Measurements from ENCODE around the gene VPS26B.

The VPS26B gene

DNA sequence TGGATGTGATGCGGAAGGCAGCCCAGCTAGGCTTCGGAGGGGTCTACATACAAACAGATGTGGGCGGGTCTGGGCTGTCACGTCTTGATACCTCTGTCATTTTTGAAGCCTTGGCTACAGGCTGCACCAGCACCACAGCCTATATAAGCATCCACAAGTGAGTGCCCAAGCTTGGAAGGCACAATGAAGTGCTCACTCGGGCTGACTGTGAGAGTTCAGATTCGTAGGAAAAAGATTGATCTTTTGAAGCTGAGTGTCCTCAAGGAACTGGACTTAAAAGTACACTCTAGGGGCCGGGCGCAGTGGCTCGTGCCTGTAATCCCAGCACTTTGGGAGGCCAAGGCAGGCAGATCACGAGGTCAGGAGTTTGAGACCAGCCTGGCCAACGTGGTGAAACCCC lies 32.6 kb downstream of the VPS26B start:
- DNase-seq = no peak

DNA sequence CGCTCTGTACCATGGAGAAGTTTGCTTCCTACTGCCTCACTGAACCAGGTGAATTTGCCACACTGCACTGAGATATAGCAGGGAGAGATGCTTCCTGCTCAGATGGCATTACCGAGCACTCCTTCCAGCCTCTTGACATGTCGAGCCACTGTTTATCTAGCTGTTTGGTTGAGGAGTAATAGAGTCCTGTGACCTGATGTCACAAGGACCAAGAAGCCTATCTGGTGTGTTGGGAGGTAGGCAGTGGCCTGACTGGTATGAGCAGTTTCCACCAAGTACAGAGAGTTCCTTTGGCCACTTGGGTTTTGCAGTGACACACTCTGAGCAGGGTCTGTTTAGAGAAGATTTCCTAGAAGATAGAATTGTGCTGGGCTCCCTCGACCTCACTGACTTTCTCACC lies 34.1 kb downstream of the VPS26B start:
- DNase-seq = no peak

DNA sequence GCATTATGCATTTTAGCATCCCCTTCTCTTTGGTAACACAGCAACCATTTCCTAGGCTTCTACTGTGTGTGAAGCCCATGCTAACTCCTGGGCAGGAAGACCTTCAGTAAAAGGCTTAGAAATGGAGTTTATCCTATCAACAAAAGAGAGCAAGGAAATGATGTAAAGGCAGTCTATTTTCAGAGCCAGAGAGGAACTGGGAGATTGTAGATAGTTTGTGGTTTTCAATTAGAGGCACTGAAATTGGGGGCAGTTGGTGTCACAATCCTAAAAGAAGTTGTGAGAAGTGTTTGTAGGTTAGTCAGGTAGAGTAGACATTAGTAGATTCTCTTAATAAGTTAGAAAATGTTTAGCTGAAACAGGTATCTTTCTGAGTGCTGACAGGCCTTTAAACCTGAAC lies 36.0 kb downstream of the VPS26B start:
- no peak for DNase-seq

DNA sequence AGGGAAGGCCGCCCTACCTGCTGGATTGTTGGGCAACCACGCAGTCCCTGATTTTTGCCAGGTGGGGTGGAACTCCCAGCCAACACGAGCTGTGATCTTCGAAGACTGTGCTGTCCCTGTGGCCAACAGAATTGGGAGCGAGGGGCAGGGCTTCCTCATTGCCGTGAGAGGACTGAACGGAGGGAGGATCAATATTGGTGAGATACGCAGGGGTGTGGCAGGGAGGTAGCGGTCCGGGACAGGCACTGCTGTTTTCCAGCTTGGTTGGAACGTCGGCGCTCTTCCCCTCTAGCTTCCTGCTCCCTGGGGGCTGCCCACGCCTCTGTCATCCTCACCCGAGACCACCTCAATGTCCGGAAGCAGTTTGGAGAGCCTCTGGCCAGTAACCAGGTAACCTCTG lies 36.5 kb downstream of the VPS26B start:
- no peak for DNase-seq

DNA sequence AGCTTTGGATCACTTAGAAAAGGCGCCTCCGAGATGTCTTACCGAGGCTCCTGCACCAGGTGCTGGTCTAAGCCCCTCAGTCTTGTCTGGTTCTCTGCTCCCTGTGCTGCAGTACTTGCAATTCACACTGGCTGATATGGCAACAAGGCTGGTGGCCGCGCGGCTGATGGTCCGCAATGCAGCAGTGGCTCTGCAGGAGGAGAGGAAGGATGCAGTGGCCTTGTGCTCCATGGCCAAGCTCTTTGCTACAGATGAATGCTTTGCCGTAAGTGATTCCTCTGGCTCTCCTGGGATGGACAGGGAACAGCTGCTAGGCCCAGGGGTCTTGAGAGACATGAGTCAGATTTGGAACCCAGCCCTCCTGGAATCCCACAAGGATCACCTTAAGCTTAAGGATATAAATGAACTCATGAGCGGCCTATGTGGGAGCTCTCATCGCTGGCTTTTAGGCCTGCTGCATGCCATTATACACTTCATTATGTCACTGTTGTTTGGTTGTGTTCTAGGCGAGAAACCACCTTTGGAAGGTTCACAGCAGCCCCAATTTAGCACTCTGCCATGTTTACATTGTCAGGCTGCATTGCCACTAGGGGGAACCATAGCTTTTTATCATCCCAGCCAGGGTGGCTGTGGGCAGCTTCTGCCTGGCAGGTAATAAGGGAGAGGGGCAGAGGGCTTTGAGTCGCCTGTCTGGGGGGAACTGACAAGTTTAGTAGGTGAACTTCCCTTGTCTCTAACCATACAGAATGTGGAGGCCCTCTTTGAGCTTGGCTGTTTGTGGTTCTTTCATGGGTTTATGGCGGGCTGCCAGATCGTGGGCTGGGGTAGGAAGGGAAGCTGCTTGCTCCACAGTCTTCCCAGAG lies 37.4 kb downstream of the VPS26B start:
- DNase-seq = no peak

DNA sequence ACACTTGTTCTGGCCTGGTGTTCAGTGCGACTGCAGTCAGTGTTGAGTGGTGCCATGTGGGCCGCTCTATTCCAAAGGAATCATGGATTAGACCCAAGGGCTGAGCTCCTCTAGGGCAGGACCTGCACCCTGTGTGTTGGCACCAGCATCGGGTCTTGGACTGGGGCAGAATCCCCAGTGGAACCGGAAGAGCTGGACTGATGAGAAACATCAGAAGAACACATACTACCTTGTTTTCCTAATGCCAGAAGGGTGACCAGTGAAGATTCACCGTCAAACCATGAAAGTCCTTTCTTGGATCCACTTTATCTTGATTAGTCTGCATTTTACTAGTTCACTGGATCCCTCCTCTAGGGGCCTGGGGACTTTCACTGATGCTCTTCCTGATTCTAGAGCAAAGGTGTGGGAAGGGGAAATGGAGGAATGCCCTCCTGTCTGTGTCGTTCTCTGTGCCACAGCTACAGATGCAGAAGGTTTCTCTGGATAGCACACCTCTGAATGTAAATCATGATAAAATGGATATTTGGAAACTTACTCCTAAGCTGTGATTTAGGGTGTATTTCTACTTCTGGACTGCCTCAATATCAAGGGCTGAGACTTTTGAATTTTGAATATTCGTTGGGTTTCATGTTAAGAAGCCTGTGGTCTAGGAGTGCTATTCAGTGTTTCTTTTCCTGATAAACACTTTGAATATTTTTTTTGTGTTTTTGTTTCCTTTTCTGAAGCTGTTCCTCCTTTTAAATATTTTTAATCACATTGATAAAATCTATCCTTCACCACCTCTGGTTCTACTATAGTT lies 40.7 kb downstream of the VPS26B start:
- DNase-seq = no peak

DNA sequence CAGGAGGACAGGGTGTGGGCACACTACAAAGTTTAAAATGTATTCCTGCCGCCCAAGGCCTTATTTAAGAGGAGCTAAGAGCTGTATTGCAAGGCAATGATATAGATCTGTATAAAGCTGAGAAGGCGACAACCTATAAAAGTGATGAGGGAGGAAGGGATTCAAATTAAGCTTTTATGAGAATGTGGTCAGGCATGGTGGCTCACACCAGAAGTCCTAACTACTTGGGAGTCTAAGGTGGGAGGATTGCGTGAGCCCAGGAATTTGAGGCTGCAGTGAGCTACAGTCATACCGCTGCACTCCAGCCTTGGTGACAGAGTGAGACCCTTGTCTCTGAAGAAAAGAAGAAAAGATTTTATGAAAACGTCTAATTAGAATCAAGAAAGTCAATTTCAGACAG lies 42.0 kb downstream of the VPS26B start:
- no peak for DNase-seq

DNA sequence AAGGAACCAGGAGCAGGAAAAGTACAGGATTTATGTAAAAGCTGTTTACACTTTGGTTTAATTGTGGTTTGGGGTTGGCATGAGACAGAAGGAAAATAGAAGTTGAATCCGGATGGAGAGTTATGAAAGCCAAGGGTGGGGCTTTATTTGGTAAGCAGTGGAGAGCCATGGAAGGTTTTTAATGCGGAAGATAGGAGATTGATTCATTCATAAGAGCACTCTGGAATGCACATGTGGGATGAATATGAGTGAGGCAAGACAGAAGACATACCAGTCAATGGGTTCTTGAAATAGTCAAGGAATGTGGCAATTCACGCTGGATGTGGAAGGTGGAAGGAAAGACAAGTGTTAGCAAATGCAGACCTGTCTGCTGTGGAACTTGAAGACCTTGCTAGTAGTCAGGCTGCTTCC lies 42.4 kb downstream of the VPS26B start:
- DNase-seq = no peak

DNA sequence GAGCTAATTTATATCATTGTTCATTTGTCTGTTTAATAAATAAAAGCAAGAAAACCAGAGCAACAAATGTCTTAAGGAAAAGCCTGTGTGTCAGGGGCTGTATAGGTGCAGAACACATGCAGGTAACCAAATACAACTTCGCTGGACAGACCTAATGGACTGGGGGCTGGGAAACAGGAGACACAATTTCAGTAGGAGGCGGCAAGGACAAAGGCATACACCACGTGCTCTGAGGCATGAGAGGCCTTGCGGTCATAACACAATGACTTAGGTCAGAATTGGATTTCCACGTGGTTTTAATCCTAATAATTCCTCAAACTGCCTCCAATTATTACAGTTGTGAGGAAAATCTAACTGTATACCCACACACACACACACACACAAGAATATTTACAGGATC lies 43.0 kb downstream of the VPS26B start:
- DNase-seq = no peak

DNA sequence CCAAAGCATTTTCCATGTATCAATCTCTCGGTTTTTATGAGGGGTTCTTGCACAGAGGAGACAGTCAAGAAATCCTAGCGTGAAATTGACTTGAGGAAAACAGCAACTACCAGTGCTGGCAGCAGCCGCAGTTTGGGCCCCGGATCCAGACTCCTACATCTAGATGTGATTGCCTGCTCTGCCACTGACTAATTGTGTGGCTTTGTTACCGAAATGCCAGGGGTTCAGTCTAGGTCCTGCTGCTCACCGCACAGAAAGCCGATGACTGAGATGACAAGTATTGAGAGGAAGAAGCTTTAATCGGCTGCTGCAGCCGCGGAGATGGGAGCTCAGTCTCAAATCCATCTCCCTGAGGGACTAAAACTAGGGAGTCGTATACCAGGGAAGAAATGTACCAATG lies 43.5 kb downstream of the VPS26B start:
- DNase-seq = peak in 1 of 56 donors; percentile 15

DNA sequence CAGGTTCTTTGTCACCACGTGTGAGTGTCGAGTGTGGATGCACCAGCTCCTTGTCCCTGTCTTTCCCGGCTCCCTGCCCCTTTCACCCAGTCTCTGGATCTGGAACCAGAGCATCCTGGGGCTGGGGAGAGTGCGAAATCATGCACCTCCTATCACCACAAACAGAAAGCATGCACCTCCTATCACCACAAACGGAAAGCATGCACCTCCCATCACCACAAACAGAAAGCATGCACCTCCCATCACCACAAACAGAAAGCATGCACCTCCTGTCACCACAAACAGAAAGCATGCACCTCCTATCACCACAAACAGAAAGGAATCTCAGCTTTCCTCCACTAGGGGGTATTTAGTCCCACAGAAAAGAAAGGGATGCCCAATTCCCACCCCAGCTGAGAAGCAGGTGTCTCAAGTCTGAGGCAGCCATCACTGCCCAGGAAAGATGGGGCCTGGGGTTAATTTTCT lies 45.8 kb downstream of the VPS26B start:
- no peak for DNase-seq

DNA sequence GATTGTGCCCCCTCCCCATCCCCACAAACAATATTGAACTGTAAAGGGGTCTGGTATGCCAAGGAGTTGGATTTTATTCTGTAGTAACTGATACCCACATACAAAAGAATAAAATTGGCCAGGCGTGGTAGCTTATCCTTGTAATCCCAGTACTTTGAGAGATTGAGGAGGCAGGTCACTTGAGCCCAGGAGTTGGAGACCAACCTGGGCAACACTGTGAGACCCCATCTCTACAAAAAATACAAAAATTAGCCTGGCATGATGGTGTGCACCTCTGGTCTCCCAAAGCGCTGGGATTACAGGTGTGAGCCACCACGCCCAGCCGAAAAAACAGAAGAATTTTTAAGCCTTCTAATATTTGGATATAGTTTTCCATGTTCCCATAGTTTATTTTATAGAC lies 47.5 kb downstream of the VPS26B start:
- DNase-seq = no peak

DNA sequence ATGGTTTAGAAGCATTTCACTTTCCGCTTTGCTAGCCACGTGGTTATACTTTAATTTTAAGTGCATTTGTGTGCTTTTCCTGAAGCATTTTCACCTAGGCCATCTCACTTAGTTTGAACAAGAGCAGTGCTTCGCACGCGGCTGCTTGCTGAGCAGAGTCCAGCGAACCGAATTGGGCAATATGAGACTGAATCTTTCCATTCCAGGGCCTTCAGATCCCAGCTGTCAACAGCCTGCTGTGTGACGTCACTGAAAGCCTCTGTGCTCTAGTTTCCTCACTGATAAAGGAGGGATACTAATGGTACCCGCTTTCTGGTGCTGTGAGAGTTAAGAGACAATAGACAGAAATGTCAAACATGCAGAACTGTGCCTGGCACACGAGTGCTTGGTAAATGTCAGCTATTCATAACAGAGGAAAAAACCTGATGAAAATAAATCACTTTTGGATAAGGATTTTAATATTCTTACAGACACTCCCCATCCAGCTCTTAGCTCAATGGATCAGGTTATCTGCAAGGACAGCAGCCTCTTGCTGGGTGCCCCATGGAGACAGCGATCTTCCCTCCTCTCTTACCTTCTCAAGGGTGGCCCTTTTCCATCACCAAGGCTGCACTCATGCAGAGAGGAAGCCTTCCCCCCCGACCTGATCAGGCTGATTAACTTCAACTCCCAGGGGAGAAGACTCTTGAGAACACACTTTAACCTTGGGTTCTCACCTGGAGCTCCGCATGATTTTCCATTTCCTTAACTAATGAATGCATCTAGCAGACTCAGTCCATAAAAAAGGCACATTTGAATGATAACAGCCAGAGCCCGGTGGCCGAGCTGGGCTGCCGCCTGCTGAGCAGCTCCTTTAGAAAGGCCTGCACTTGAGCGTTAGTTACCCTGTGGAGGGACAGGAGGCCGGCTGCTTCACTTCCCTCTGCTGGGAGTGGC lies 48.2 kb downstream of the VPS26B start:
- DNase-seq = no peak

DNA sequence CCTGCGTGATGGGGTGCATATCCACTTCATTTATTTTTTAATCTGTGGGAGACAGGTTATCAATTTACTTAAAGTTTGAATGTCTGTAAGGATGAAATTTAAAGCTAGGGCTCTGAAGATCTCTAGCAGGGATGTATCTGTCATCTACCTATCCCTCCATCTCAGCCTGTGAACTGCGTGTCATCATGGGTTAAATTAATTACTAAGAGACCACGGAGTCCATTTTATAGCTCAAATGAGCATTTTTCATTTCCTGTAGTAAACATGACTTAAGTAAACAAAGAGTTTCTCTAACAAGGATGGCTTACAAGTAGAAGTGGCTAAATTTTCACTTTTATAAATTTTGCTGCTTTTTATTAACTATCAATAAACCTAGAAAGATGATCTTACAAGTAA lies 48.8 kb downstream of the VPS26B start:
- no peak for DNase-seq

DNA sequence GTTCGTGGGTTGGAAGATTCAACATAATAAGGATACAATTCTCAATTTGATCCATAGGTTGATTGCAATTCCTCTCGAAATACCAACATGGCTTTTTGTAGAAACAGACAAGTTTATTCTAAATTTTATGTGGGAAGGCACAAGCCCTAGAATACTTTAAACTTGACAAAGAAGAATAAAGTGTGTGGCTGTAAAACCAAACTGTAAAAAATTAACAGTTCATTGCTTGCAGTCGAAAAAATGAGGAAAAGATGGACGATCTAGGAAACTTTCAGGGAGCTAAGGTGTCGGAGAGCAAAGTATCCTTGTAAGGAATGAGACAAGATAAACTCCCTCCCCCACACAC lies 50.7 kb downstream of the VPS26B start:
- no peak for DNase-seq

DNA sequence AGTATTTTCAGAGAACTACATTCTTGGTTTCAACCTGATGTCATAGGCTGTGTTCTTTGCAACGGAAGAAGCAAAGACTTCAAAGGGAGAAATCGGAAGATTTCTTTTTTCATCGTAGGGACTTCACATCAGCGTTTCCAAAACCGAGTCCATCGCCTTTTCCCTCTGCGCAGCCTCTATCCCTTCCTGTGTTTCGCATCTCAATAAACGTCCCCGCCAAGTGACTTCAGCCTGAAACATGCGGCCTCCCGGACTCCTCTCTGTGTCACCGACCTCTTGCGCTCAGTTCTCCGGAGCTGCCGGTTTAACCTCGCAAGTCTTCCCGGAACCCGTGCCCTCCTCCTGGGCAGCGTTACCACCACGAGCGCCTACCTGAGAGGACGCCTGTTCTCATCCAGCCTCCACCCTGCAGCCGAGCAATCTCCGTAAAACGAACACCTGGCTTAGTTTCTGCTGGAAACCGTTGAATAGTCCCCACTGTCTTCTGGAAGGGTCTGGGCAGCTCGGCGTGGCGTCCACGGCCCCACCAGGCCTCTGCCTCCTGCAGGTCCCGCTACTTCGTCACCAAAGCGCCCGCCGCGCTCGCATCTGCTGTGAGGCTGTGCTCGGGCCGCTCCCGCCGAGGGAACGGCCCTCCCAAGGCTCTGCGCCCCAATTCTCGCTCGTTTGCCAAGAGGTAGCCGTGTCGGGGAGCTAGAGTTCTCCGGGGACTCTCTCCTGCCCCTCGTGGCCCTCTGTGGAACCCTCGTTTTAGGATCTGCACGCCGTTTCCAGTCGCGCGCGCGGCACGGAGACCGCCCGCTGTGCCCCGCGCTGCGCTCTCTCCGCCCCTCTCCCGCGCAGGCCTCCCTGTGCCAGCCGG lies 51.3 kb downstream of the VPS26B start, which contains the start of gene GLB1L3:
GLB1L3 (plus strand) TSS at position 846 of the 862 bp plus-strand sequence. CDS start 362 bp downstream, outside the sequence.
- DNase-seq = peak in 29 of 56 donors; percentile 7 to 65 (median 32)

DNA sequence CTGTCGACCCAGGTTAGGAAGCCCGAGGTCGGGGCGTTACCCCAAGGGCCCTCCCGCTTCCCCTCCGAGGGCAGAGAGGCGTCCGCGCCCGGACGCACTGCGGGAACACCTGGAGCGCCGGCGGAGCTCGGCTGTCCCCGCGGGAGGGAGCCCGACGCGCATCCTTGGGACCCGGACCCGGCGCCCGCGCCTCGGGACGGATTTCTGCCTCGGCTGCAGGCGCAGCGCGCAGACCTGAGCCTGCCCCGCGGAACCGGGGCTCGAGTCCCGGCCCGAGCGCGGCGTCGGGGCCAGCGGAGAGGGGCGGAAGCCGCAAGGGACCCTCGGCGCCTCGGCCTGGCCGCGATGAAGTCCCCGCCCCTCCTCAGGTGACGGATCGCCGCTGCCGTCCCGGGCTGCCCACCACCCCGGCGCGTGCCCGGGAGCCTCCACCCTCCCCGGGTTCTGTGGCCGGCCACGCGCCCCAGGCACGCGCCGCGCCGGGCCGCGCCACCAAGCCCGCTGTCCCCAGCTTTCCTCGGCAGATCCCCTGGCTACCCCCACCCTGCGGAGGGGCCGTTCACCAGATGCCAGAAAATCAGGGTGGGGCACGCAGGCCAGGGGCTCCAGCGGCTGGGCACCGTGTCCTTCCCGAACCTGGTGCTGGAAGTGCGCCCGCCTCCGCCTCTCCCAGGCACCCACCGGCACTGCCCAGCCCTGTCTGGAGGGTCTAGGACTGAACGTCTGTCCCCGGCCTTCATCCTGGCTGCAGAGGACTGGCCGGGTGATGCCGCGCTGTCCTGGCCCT lies 52.1 kb downstream of the VPS26B start:
- DNase-seq = peak in 1 of 56 donors; percentile 10

DNA sequence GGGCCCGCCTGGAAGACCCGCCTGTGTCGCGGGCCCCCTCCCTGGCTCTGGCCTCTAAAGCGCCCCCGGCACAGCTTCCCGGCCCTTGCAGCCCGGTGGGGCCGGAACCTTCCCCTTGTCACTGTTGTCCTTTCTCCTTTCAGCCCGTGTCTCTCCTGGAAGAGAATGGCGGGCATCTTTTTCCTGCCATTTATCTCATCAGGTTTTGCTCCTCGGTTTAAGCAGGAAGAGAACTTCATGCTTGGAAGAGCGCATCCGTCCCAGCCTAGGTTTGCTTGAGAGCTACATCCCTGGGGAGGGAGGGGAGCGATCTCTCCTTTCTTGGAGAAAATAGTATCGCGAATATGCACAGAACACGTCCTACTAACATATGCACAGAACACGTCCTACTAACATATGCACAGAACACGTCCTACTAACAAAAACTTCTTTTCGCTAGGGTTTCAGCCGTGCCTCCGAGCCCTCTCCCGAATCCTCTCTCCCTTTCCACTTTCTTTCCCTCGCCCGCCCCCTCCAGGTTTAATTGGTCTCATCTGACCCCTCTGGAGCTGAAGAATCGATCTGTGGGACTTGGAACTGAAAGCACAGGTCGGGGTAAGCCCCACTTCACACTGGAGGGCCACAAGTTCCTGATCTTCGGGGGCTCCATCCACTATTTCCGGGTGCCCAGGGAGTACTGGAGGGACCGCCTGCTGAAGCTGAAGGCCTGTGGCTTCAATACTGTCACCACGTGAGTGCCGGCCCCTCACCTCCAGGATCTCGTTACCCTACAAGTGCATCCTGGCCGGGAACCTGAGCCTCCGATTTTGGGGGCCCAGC lies 52.9 kb downstream of the VPS26B start:
- no peak for DNase-seq

DNA sequence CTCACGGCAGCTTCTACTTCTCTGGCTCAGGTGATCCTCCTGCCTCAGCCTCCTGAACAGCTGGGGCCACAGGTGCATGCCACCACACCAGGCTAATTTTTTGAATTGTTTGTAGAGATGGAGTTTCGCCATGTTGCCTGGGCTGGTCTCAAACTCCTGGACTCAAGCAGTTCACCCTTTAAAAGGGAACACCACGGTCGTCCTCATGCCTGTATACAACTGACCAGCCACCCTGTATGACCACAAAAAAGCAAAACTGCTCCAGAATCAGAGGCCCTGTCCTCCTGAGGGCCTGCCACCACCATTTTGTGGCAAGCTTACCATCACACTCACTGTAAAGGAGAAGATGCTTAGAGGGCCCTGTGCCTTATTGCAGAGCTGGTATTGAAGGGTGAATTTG lies 53.9 kb downstream of the VPS26B start:
- no peak for DNase-seq
